Right atrium auricular region (tissue), 2 donors: ENCODE results near the gene HRH3. TPM values are rescaled to one million over a fixed set of nuclear protein-coding genes. Genes with fewer than 3 reads are reported as not detected.

ENCODE experiments used
- DNase-seq: peaks from one replicate; pipeline ENCODE4 v3.0.0-alpha.2; 2019; ENCODE audit warnings: low spot score
- H3K27ac ChIP-seq, 2 donors: fragments of 200-600 bp; sonication (generic); 1 replicate in 1 of 2; 2 replicates in 1 of 2; pipeline ENCODE4 v1.5.1; 2016 to 2019
- H3K27me3 ChIP-seq, 2 donors: fragments of 200-600 bp; sonication (generic); one replicate each; pipeline versions ENCODE4 v1.5.1 to v1.6.0; 2017 to 2019
- H3K36me3 ChIP-seq: fragments of 200-600 bp; sonication (generic); one replicate; pipeline ENCODE4 v1.5.1; 2016
- H3K4me1 ChIP-seq, 2 donors: fragments of 200-600 bp; sonication (generic); one replicate each; pipeline versions ENCODE4 v1.5.1 to v1.6.0; 2017 to 2019
- H3K4me3 ChIP-seq, 2 donors: fragments of 200-600 bp; sonication (generic); 1 replicate in 1 of 2; 2 replicates in 1 of 2; pipeline ENCODE4 v1.5.1; 2017 to 2019; ENCODE audit warnings: mild to moderate bottlenecking in 1 of 2, moderate library complexity in 1 of 2
- H3K9me3 ChIP-seq, 2 donors: fragments of 200-600 bp; sonication (generic); one replicate each; pipeline ENCODE4 v1.5.1; 2019
- CTCF ChIP-seq, 2 donors: fragments of 200-600 bp; sonication (generic); IDR thresholded peaks; one replicate each; pipeline ENCODE4 v1.5.1; 2019; ENCODE audit warnings: antibody characterized with exemption in 2 of 2
- total RNA-seq, 2 donors: library from RNA; depleted of rRNA; stranded (reverse); fragments of >200 nt; gene quantifications; one replicate each; pipeline ENCODE4 v1.1.0, GENCODE V29; 2016

The HRH3 gene
- total RNA-seq, 2 donors from 2014 or later: not detected

DNA sequence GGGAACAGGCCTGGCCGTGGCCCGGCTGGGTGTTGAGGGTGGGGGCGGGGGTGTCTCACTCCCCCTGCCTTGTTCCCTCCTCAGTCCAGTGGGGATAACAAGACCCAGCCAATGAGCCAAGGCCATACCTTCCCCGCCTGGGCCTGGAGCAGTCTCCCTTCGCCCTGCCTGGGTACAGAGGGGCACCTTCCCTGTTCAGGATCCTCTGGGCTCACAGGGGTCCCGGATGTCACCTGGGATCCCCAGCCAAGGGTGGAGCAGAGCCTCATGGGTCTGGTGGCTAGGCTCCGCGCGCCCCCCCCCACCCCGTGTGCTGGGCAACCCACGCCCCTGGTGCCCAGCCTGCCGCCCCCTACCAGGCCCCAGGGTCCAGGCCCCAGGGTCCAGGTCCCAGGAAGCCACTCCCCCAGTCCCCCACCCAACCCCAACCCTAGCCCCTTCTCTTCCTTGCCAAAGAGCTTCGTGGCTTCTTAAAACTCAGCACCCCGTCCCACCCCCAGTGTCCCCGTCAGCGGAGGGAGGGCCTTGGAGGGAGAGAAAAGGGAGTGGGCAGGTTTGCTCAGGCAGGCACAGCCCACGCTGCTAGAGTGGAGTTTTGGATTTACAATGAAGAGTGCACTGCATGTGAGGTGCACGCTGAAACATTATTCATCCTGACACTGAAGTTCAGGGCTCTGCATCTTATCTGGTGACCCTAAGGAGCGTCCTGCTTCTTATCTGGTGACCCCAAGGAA, 11.8 kb downstream of the HRH3 start:
- Histone ChIP-seq H3K4me1 (no peaks in the 10 kb centered on the region), H3K4me3 (no peak overlapping the region), H3K27me3 (peaks cover 0 to 2% of the 10 kb centered on the region in 2 donors), H3K27ac (no peak overlapping the region), H3K36me3 (peaks cover 7% of the 10 kb centered on the region), H3K9me3 (no peaks in the 10 kb centered on the region)
- no peak for TF ChIP-seq CTCF (IDR thresholded peaks at IDR 0.05)
- DNase-seq: no peak

DNA sequence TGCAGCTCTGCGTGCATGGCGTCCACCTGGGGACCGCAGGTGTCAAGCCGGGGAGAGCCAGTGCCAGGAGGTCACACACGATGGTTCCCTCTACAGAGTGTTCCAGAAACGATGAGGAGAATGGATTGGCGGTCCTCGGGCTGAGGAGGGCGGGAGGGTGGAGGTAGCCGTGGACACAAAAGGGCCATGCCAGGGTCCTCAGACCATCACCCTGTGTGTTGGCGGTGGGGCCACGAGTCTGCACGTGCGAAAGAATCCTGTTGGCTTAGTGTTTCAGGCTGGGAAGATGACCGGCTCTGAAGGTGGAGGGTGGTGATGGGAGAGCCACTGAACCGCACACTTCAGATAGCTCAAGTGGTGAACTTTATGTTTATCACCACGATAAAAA, 13.7 kb downstream of the HRH3 start:
- Histone ChIP-seq H3K4me1 (no peaks in the 10 kb centered on the region), H3K9me3 (no peaks in the 10 kb centered on the region), H3K27ac (no peak overlapping the region), H3K4me3 (no peak overlapping the region), H3K27me3 (peaks cover 0 to 2% of the 10 kb centered on the region in 2 donors), H3K36me3 (peaks cover 16% of the 10 kb centered on the region)
- DNase-seq: no peak
- TF ChIP-seq CTCF (IDR thresholded peaks at IDR 0.05): no peak

- Histone ChIP-seq H3K27ac (no peak overlapping the region), H3K27me3 (no peaks in the 10 kb centered on the region), H3K36me3 (peaks cover 22% of the 10 kb centered on the region), H3K4me3 (no peak overlapping the region), H3K4me1 (no peaks in the 10 kb centered on the region), H3K9me3 (no peaks in the 10 kb centered on the region)
- no peak for TF ChIP-seq CTCF (IDR thresholded peaks at IDR 0.05)
- DNase-seq: no peak
Observed at GRCh38 chr20:62205618-62206387, 14.3 kb downstream of the HRH3 start.

- no peak for TF ChIP-seq CTCF (IDR thresholded peaks at IDR 0.05)
- Histone ChIP-seq H3K4me1 (no peaks in the 10 kb centered on the region), H3K27ac (no peak overlapping the region), H3K27me3 (no peaks in the 10 kb centered on the region), H3K4me3 (no peak overlapping the region), H3K36me3 (peaks cover 43% of the 10 kb centered on the region), H3K9me3 (no peaks in the 10 kb centered on the region)
- no peak for DNase-seq
Observed at GRCh38 chr20:62203378-62204030, 16.6 kb downstream of the HRH3 start.

- DNase-seq: no peak
Observed at GRCh38 chr20:62202676-62203377, 17.3 kb downstream of the HRH3 start.

More at GRCh38 chr20:62202676-62203377, 17.3 kb downstream of the HRH3 start:
- H3K36me3 ChIP-seq: peaks cover 49% of the 10 kb centered on the region
- H3K27me3 ChIP-seq: no peaks in the 10 kb centered on the region
- no peak overlapping the region for H3K27ac ChIP-seq
- H3K4me3 ChIP-seq: no peak overlapping the region
- no peaks in the 10 kb centered on the region for H3K4me1 ChIP-seq
- H3K9me3 ChIP-seq: no peaks in the 10 kb centered on the region
- TF ChIP-seq CTCF (IDR thresholded peaks at IDR 0.05): no peak
